Esophagus muscularis mucosa (tissue), 3 donors: Measurements from ENCODE around the gene MAP3K9.

Source experiments
- CTCF ChIP-seq, 3 experiments: fragments of 200-600 bp in 2 of 3; fragments of 450-650 bp in 1 of 3; sonication (generic) in 2 of 3; IDR thresholded peaks; one replicate each; pipeline ENCODE4 v1.5.1; 2017 to 2019; ENCODE audit warnings: antibody characterized with exemption in 3 of 3, mild to moderate bottlenecking in 2 of 3, moderate library complexity in 1 of 3
- POLR2AphosphoS5 ChIP-seq, 2 donors: sonication (generic); formaldehyde crosslinking; IDR thresholded peaks; one replicate each; pipeline ENCODE4 v1.6.1; 2017; ENCODE audit warnings: antibody characterized with exemption in 2 of 2

- TF ChIP-seq CTCF (IDR thresholded peaks at IDR 0.05) (no peak), POLR2AphosphoS5 (IDR thresholded peaks at IDR 0.05) (no peak)
These were observed 82.5 kb downstream of the MAP3K9 start for GRCh38 chr14:70726651-70727375.
